Activated CD4-positive, CD25-positive, alpha-beta regulatory T cell treated with anti-CD3 and anti-CD28 coated beads, Interleukin-2, amount 50 U/mL, for 72 hours (primary cell): Measurements from ENCODE around the gene SEPSECS.

ENCODE experiments used
- DNase-seq: peaks from one replicate; pipeline ENCODE4 v3.0.0; 2021

The SEPSECS gene

DNA sequence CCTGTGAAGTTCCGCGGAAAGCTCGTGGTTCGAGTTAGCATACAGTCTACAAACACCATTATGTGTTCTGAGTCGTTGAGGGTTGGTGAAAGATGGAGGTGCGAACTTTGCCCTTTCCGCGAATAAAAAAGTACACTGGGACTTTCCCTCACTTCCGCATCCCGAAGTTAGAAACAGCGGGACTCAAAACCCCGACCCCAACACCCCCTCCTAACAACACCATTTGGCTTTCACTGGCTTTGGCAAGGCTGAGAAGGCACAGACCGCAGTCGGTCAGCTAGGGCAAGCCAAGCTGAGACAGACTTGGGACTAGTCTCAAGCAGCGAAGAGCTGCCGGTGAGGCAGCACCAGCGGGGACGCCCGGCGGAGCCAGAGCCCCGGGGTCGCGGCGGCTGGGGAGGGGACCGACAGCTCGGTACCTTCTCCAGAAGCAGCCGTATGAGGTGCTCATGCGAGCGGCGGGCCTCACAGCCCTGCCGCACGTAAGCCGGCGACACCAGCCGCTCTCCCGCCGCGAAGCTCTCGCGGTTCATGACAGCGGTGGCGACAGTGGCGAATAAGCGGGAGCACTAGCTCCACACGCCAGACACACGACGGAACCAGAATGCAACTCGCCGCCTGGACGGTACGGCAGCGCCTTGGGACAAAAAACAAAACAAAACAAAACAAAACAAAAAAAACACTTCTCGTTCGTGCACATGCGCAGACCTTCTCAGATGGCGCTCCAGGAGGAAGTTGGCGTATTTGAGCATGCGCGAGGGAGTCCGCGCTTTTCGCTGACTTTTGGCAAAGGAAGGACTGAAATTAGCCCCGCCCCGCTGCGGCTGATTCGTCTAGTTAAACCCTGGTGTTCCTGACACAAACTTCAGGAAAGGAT lies at the start of gene SEPSECS:
TSS of gene SEPSECS (minus strand) at position 613 of the 877 bp plus-strand sequence. CDS start at position 533, 80 bp downstream.
- peak; percentile 85 for DNase-seq

DNA sequence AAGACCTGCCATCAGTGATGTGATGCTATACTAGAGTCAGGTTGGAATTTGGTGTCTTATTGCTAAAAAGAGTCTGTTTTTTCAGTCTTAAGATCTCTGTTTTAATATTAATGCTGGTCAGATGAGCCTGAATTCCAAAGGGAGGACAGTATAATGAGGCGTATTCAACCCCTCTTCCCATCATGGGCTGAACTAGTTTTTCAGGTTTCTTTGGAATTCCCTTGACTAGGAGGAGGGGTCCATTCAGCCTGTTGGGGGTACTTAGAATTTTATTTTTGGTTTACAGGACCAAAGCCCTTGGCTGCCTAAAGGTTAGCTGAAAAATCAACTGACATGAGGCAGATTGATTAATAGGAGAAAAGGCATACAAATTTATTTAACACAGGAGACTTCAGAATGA lies 49.5 kb upstream of the SEPSECS start:
- DNase-seq = no peak

DNA sequence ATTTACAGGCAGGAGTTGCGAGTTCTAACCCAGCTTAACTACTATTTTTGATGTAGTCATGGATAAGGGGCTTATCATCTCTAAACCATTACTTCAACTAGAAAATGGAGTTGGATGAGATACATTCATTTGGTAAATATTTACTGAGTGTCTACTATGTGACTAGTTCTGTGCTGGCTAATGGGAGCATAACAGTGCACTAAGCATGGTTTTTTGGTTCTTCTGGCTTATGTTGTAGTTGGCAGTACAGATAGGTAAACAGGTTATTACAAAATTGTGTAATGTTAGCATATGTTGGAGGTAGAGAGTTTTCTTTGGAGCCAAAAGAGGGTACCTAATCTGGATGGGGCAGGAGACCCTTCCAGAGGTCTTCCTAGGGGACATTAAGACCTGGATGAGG lies 47.7 kb upstream of the SEPSECS start:
- no peak for DNase-seq

DNA sequence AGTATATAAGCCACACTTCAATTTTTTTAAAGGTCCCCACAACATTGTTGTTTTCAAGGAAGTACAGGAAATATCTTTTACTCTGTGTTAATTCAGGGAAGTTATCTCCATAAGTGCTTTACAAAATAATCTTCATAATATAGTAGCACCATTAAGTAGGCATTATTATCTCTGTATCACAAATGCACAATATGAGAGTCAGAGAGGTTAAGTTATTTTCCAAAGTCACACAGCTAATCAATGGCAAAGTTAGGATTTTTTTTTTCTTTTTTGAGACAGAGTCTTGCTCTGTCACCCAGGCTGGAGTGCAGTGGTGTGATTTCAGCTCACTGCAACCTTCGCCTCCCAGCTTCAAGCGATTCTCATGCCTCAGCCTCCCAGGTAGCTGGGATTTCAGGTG lies 38.5 kb upstream of the SEPSECS start:
- DNase-seq = no peak

DNA sequence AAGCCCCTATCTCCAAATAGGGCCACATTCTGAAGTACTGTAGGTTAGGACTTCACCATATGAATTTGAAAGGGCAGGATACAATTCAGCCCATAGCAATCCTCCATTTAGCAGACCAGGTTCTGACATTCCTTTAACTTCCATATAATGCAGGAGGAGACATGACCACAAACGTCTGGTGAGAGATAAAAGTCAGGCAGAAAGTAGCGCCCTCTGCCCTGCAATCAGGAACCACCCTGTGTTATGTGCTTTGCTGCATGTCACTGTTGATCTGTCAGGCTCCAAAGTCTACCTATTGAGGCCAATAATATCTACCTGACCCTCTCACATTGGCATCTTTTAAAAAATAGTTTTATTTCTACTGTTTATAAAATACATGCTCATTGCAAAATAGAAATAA lies 30.2 kb upstream of the SEPSECS start:
- no peak for DNase-seq

DNA sequence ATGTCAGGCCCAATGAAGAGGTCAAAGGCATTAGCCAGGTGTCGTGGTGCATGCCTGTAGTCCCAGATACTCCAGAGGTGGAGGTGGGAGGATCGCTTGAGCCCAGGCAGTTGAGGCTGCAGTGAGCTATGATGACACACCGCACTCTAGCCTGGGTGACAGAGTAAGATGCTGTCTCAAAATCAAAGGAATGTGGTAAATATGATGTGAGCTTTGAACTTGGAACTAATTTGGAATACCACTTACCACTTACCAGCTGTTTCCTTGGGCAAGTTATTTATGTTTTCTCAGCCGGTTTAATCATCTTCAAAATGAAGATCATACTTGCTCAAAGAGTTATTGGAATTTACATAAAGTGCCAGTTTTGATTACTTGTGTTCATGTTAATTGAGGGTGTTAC lies 23.8 kb upstream of the SEPSECS start:
- no peak for DNase-seq

DNA sequence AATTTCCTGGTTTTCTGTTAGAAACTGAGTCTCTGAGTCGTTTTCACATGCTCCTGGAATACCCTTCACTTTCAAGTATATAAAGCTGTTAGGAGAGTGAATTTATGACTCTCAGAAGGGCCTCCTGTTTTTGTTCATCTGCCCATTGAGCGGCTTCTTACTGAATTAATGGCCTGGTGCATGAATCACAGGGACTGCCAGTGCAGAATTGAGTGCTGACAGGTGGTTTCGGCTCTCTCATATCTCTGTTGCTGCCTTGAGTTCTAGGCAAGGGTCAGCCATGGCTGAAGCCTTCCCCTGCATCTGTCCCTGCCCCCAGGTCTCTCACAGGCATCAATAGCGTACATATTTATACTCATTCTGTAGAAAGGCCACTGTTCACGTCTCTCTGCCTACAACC lies 22.7 kb upstream of the SEPSECS start:
- DNase-seq = no peak

DNA sequence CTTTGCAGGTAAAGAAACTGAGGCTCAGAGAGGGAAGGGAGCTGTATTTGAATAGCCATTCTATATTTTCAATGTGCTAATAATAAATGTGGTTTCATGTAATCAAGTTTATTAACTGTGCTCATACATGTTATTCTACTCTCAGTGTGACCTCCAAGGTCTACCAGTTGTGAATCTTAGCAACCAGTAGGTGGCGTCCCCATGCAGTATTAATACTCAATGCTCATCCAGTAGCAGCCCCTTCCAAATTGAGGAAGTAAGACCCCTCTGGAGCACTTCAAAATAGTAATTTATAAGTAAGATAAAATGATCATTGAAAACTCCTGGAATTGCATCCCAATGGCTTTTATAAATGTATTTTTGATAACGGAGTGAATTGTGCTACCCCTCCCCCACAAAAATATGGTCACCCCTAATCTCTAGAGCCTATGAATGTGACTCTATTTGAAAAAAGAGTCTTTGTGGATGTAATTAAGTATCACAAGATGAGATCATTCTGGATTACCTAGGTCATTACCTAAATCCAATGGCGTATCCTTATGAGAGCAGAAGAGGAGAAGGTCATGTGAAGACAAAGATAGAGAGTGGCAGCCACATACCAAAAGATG lies 20.4 kb upstream of the SEPSECS start:
- DNase-seq = no peak

DNA sequence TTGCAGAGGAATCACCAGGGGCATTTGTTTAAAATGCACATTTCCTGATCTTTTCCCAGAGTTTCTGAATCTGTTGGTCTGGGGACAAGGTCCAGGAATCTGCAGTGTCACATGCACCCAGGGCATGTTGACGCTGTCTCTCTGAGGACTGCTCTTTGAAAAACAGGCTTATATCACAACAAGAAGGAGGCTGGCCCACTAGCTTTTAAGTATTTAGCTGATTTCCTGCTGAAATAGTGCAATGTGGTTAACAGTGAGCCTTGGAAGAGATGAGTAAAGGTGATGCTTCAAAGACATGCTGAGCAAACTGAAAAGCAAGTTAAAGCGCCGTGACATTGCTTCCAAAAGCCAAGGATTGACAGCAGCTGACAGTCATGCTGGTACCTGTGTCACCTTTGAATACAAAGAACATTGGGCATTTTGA lies 18.6 kb upstream of the SEPSECS start:
- no peak for DNase-seq

DNA sequence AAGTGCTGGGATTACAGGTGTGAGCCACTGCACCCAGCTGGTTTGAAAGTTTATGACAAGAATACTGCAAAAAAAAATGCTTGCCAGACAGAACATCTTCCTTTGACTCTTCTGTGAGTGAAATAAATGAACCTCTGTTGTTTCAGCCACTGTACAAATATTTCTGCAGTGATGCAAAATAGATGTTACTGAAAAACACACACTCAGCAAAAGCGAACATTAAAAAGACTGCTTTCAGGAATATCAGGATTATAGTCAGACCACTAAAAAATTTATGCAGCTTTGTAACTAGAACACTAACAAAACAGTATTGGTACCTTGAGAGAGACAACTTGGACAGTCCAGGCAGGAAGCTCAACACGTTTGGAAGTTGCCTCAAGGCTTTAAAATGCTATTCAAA lies 16.9 kb upstream of the SEPSECS start:
- DNase-seq = no peak

DNA sequence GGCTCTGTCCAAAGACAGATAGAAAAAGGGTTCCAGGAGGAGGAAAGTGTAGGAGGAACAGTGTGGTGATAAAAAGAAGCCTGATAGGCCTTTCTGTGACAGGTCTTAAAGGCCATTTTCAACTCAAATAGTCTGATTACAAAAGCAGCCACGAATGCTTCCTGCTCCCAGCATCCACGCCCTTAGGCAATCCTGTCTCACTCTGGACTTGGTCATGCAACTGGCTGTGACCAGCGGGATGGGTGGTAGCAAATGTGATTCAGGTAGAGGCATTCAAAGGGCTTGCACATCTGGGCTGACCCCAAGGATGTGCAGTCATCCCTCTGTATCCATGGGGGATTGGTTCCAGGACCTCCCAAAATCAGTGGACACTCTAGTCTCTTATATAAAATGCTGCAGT lies 14.4 kb upstream of the SEPSECS start:
- no peak for DNase-seq

DNA sequence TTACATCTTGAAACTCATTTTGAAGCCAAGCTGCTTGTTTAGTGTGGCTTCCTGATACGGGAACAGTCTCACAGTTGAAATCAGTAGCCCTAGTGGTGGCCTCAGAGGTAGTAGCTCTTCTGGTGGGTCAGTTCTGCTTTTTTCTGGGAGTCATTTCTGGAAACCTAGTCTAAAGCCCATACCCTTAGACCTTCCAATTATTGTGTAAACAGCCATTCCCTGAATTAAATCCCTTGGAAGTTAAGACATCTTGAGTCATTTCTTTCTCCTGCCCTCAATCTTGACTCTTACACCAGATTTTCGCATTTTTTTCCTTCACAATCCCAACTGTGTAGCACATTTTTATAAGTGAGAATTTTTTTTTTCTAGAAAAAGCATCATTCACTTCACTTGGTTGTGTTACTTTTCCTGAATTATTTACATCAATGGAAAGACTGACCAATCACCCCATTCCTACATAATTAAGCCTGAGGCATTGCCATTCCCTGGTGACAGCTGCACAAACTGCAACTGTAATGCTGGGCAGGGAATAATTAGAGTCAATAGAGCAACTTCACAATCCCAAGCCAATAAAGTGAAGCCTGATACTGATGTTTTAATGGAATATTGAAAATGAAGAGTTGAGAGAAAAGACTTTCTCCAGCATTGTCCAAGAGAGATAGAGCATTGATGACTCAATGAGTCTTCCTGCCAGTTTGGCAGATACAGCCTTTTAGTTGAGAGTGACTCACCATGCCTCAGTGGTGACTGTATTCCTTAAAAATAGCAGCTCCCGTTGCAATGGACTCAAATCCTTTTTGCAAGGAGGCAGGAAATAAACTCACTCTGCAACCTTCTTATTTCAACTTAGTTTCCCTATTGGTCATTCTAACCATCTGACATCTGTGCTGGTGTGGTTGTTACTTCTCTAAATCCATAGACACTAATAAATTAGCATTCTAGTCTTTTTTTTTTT lies 13.0 kb upstream of the SEPSECS start:
- DNase-seq = no peak

DNA sequence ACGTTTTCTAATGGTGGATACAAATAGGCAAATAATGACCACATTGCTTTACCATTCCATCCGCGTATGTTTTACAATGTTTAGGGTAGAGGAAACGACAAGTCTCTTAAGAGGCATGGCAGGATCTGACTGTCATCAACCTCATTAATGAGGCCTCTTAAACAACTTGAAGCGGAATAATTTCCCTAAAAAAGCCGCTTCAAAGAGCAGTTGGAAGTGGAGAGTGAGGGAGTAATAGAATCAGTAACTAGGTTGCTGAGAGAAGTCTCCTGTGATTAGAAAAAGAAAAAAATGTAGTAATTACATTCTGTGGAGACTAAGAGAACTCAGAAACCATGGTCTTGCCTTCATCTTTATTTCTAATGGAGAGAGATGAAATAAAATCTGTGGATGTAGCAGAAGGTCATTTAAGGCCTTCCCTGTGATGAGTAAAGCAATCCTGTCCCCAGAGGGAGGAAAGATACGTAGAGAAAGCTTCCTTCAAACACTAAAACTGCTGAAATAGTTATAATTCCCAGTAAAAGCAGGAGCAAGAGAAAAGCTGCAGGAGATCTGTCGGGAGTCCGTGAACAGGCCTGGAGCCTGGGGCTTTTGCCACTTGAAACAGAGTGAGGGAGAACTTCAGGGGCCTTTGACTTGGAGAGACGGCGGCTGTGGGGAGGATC lies 11.1 kb upstream of the SEPSECS start:
- no peak for DNase-seq

DNA sequence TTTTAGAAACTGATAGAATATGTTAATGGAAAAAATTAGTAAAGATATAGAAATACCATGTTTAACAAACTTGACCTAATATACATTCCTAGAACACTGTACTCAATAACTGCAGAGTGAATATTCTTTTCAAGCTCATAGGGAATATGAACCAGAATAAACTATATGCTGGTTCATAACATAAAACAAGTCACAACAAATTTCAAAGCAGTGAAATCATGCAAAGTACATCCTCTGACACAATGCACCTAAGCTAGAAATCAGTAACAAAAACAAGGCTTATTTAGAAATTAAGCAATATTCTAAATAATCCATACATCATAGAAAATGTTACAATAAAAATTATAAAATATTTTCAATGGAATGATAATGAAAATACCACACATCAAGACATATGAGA lies 9.2 kb upstream of the SEPSECS start:
- no peak for DNase-seq

DNA sequence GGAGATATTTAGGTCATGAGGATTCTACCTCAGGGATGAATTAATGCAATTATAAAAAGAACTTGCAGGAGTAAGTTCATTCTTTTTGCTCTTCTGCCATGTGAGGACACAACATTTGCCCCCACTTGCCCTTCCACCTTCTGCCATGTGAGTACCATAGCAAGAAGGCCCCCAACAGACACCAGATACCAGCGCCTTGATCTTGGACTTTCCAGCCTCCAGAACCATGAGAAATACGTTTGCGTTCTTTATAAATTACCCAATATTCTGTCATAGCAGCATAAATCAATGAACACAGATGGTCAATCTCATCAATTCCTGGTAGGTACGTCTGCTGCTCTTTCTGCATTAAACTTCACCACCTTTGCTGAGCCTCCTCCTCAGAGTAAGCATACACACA lies 5.7 kb upstream of the SEPSECS start:
- no peak for DNase-seq

DNA sequence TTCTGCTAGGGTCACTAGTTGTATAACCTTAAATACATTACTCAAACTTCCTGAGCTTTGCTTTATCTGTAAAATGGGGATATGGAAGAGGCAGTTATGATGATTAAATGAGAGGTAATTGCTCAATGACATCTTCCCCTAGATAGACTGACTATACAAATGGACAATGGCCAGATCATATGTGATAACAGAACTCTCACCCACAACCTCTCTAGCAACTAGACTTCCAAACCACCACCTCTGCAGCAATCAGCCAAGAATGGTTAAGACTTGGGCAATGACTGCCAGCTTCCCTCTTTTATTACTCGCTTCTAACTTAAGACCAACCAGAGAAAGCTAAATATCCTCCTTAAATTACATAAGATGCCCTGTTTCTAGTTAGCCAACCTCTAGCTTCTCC lies 2.9 kb upstream of the SEPSECS start:
- no peak for DNase-seq

DNA sequence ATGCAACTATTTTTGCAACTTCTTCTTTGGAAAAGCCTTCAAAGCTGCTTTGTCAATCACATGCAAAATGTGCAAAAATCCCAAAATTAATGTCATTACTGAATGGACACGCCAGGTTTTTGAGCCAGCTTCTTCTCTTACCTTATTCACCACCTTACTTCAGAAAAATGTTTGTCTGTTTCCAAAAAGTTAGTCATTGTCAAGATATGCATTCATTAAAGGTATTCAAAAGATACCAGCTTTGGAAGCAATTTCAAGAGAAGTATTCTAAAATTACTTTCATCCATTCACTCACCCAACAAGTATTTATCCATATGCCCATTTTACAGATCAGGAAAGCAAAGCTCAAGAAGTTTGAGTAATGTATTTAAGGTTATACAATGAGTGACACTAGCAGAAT lies 2.3 kb upstream of the SEPSECS start:
- DNase-seq = no peak

DNA sequence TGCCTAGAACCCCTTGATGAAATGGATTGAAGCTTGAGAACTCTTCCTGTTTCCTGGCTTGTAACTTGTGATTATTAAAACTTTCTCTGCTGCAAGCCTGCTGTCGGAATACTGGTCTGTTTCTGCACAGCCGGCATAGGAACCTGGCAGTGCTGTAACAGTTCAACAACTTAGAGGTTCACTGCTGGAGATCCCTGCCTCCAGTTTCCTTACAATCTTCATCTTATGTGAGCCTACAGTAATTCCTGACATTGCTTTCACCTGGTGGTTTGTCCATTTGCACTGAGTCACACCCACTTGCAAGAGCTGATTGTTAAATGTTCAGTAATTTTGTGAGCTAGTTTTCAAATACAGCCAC lies 1.3 kb upstream of the SEPSECS start:
- no peak for DNase-seq

DNA sequence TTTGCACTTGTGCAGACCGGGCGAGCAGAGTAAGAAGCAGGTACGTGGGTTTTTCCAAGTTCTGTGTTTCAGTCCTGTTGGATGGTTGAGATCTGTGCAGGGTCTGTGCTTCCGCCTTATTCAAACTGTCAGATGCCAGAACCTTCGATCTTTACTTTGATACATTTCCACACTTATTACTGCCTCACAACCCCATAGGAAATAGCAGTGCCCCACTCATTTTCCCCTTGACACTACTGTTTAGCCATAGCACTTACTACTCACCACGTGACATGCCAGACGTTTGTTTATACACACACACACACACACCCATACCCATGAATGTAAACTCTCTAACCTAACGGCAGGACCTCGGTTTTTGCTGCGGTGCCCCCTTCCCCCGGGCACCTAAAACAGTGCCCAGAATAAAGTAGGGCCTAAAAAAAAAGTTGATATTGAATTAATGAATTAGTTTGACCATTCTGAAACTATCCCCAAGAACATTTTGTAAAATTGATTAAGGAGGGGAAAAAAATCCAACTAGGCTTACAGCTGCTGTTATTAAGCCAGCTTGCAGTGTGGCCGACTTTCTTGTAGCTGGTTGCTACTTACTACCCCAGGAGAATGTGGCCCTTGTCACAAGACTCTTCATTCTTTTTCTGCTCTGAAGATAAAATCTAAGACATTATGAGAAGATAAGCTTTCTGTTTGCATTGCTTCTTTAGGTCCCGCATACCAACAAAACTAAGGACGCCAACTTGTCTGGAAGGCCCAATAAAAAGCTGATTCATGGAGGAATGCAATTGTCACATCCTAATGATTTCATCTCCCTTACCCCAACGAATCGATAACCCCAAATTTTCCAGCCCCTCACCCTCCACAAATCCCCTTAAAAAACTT lies 704 bp upstream of the SEPSECS start:
- no peak for DNase-seq

DNA sequence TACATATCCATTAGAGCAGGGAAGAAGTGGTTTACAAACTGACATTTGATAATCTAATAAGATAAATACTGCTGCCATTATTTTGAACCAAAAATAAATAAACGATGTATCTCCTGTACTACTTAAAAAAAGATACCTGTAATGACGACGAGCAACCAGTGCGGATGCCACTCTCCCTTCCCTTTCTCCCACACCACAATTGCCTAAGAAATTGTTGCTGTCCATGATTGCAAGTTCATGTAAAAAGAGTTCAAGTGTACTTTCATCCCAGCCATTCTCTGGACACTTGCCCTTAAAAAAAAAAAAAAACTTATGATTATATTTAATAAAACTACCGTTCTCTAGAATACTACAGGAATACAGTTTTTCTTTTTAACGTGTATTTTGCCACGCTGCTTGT lies 1.4 kb downstream of the SEPSECS start:
- no peak for DNase-seq

DNA sequence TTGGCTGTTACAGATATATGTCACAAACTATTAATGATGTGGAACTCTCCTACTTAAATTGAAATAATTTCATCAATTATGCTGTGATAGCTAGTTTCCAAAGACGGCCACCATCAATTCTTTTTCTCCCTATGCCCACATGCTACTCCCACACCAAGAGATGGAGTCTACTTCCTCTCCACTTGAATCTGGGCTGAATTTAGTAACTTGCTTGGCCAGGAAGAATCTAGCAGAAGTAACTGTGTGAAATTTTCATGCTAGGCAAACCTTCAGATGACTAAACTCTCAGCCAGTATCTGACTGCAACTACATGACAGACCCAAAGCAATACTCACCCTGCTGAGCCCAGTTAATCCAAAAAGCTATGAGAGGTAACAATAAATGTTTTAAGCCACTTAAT lies 3.2 kb downstream of the SEPSECS start:
- no peak for DNase-seq

DNA sequence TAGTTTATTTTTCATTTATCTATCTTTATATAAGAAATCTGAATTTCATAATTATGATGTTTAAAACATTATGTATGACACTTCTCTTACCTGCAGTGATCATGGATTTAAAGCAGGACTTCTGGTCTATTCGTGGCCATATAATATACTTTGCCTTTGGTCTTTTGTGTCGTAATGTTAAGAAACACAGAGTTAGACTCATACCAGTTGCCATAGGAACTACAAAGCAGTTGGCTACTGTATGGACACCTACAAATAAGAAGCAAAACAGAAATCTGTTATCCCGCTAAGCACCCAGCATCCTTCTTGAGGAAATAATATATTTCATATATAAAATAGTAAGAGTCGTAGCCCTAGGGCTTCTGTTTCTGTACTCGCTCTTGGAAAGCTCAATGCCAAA lies 4.3 kb downstream of the SEPSECS start:
- DNase-seq = no peak
